ENCODE data around the gene KMT2E. TPM values are rescaled to one million over a fixed set of nuclear protein-coding genes. Genes with fewer than 3 reads are reported as not detected.

Gene KMT2E
- total RNA-seq, 1 experiment from 2014 or later: 49.7 TPM

DNA sequence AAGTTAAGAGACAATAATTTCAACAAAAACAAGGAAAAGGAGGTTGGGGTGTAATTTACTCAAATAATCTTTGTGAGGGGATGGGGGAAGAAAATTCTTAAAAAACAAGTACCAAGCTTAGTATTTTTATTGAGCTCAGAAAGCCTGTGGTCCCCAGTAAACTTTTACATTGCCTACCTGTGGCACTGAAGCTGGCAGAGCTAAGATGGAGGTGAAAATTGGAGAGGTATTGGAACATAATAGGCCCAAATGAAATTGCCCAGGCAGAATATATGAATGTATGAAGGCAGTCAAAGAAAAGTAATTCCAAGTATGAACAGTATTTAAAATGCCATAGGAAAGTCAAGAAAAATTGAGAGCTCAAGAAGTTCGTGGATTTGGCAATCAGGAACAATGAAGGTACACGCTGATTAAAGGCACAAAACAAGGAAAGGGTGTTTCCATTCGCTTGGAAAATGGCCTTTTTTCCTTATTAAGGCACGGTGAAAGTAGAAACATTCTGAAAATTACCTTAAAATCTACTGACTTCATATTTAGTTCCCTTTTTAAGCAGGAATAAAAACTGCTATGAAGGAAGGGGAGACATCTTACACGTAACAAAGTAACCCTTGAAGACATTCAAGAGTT lies 3.4 kb upstream of the KMT2E start:
- BruUV-seq (replicated peaks): no TSS peak
- H3K9me3 Mint-ChIP-seq (ENCODE audit: unreplicated experiment): no peaks in the 10 kb centered on the region
- intact Hi-C loops (cut with micrococcal nuclease): loop anchor here (1.0 kb wide), 1 partner anchor 26 kb away; no protein-coding TSS in a partner anchor
- CTCF ChIA-PET: interaction anchor here (0.7 to 13.5 kb wide), 3 partner anchors 10 to 29 kb away, joined by 4 to 119 read pairs (median 6); no protein-coding TSS in a partner anchor
- no peak for DNase-seq (ENCODE audit: unreplicated experiment)
- H3K27ac Mint-ChIP-seq (ENCODE audit: low read depth, unreplicated experiment): peak overlapping the region; percentile 100
- peaks cover 52% of the 10 kb centered on the region for H3K36me3 Mint-ChIP-seq (ENCODE audit: insufficient read depth, unreplicated experiment)
- H3K27me3 Mint-ChIP-seq (ENCODE audit: insufficient read depth, unreplicated experiment): no peaks in the 10 kb centered on the region
- POLR2A ChIA-PET: interaction anchor here (0.5 to 21.0 kb wide), 14 partner anchors 6 to 1940 kb away, joined by 3 to 620 read pairs (median 4); no protein-coding TSS in a partner anchor
- peak overlapping the region; percentile 100 for H3K4me3 Mint-ChIP-seq (ENCODE audit: unreplicated experiment)
- peaks cover 19% of the 10 kb centered on the region for H3K4me1 Mint-ChIP-seq (ENCODE audit: insufficient read depth, unreplicated experiment)
- TF ChIP-seq, protein P1, sequence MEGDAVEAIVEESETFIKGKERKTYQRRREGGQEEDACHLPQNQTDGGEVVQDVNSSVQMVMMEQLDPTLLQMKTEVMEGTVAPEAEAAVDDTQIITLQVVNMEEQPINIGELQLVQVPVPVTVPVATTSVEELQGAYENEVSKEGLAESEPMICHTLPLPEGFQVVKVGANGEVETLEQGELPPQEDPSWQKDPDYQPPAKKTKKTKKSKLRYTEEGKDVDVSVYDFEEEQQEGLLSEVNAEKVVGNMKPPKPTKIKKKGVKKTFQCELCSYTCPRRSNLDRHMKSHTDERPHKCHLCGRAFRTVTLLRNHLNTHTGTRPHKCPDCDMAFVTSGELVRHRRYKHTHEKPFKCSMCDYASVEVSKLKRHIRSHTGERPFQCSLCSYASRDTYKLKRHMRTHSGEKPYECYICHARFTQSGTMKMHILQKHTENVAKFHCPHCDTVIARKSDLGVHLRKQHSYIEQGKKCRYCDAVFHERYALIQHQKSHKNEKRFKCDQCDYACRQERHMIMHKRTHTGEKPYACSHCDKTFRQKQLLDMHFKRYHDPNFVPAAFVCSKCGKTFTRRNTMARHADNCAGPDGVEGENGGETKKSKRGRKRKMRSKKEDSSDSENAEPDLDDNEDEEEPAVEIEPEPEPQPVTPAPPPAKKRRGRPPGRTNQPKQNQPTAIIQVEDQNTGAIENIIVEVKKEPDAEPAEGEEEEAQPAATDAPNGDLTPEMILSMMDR (IDR thresholded peaks at IDR 0.05; ENCODE audit: unreplicated experiment): no peak

DNA sequence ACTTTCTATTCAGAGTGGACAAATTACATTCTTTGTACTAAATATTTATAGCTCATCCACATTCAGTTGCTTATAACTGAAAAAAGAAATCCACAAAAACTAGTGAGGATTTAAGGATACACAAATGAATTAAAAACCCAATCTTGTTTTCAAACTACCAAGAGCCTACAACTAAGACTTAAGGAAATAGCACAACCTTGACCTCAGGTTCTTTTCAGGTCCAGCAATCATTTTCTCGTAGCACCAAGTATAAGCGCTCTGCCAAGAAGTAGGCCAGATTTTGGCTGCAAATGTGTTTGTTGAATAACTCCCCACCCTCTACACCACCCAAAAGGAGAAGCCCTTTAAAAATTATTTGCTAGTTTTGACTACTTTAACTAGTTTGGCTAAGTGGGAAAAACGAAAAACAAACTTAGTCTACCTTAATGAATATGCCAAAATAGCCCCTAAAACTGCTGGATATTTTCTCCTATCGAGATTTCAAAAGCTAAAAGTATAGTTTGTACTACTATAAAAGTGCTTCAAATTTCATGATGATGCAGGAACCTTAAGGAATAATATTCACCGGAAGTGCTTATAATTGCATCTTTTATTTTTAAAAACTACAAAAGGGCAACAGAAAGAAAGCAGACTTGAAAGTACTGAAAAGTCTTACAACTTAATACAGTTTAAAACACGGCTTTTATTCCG lies 2.7 kb upstream of the KMT2E start:
- Mint-ChIP-seq H3K27me3 (ENCODE audit: insufficient read depth, unreplicated experiment) (no peaks in the 10 kb centered on the region), H3K27ac (ENCODE audit: low read depth, unreplicated experiment) (peak overlapping the region; percentile 100), H3K4me3 (ENCODE audit: unreplicated experiment) (peak overlapping the region; percentile 100), H3K36me3 (ENCODE audit: insufficient read depth, unreplicated experiment) (peaks cover 45% of the 10 kb centered on the region), H3K4me1 (ENCODE audit: insufficient read depth, unreplicated experiment) (peaks cover 20% of the 10 kb centered on the region), H3K9me3 (ENCODE audit: unreplicated experiment) (no peaks in the 10 kb centered on the region)
- ChIA-PET CTCF (interaction anchor here (0.6 to 13.5 kb wide), 3 partner anchors 21 to 31 kb away, joined by 3 to 119 read pairs (median 6); no protein-coding TSS in a partner anchor), POLR2A (interaction anchor here (0.5 to 21.0 kb wide), 12 partner anchors 7 to 1054 kb away, joined by 3 to 620 read pairs (median 4); no protein-coding TSS in a partner anchor)
- peak; percentile 30 for DNase-seq (ENCODE audit: unreplicated experiment)
- intact Hi-C loops (cut with micrococcal nuclease): loop anchor here (1.0 kb wide), 1 partner anchor 27 kb away; no protein-coding TSS in a partner anchor
- TF ChIP-seq, protein P1 (IDR thresholded peaks at IDR 0.05; ENCODE audit: unreplicated experiment): no peak
- BruUV-seq (replicated peaks): no TSS peak

DNA sequence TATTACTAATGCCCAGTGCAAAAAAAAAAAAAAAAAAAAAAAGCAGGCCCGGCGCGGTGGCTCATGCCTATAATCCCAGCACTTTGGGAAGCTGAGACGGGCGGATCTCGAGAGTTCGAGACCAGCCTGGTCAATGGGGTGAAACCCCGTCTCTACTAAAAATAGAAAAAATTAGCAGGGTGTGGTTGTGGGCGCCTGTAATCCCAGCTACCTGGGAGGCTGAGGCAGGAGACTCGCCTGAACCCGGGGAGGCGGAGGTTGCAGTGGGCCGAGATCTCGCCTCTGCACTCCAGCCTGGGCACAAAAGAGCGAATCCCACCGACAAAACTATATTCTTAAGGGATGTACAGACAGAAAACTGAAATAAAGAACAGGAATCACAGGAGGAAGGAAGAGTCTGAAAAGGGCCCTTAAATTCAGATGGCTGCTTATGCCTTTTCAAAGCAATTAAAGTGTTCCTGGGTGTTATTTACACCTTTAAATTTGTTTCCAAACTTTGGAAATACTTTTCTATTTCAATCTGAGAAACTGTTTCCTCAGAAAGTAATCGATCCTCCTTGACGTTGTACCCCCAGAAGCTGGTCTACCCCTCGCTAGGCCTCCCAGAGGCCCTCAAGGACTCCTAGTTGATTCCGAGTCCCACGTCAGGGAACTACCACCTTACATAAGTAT lies 2.0 kb upstream of the KMT2E start:
- no peaks in the 10 kb centered on the region for H3K9me3 Mint-ChIP-seq (ENCODE audit: unreplicated experiment)
- TF ChIP-seq, protein P1 (IDR thresholded peaks at IDR 0.05; ENCODE audit: unreplicated experiment): no peak
- BruUV-seq (replicated peaks): TSS peak; percentile 31
- H3K4me1 Mint-ChIP-seq (ENCODE audit: insufficient read depth, unreplicated experiment): peaks cover 24% of the 10 kb centered on the region
- ChIA-PET CTCF (interaction anchor here (0.6 to 13.5 kb wide), 3 partner anchors 30 to 1069 kb away, joined by 3 to 119 read pairs (median 3); no protein-coding TSS in a partner anchor), POLR2A (interaction anchor here (0.8 to 21.0 kb wide), 11 partner anchors 7 to 1053 kb away, joined by 3 to 620 read pairs (median 4); no protein-coding TSS in a partner anchor)
- peak overlapping the region; percentile 100 for H3K4me3 Mint-ChIP-seq (ENCODE audit: unreplicated experiment)
- peak; percentile 29 for DNase-seq (ENCODE audit: unreplicated experiment)
- H3K27ac Mint-ChIP-seq (ENCODE audit: low read depth, unreplicated experiment): peak overlapping the region; percentile 100
- H3K36me3 Mint-ChIP-seq (ENCODE audit: insufficient read depth, unreplicated experiment): peaks cover 42% of the 10 kb centered on the region
- no peaks in the 10 kb centered on the region for H3K27me3 Mint-ChIP-seq (ENCODE audit: insufficient read depth, unreplicated experiment)
- intact Hi-C loops (cut with micrococcal nuclease): loop anchor here (1.0 kb wide), 1 partner anchor 28 kb away; no protein-coding TSS in a partner anchor

All from MCF 10A (cell line).